ENCODE results near the gene FAM32A.

- peak in 1 of 3 donors; percentile 14 for TF ChIP-seq CTCF (IDR thresholded peaks at IDR 0.05)
- no peak for TF ChIP-seq POLR2A (IDR thresholded peaks at IDR 0.05)
- no peak for TF ChIP-seq EP300 (IDR thresholded peaks at IDR 0.05)
These were observed 536 bp downstream of the FAM32A start for GRCh38 chr19:16185768-16186123.

Data from ovary (tissue), 3 donors.